Activated CD4-positive, alpha-beta T cell treated with anti-CD3 and anti-CD28 coated beads, Interleukin-2, amount 50 U/mL, for 48 hours (primary cell): ENCODE data around the gene F7.
"Not testable (repeated sequence)": the region's sequence is repeated elsewhere in the genome, so short reads cannot be mapped to it uniquely, and the experiment has no call there.

Experiments
- DNase-seq, 2 experiments: peaks; one replicate each; pipeline ENCODE4 v3.0.0-alpha.2; 2020

F7 gene

DNA sequence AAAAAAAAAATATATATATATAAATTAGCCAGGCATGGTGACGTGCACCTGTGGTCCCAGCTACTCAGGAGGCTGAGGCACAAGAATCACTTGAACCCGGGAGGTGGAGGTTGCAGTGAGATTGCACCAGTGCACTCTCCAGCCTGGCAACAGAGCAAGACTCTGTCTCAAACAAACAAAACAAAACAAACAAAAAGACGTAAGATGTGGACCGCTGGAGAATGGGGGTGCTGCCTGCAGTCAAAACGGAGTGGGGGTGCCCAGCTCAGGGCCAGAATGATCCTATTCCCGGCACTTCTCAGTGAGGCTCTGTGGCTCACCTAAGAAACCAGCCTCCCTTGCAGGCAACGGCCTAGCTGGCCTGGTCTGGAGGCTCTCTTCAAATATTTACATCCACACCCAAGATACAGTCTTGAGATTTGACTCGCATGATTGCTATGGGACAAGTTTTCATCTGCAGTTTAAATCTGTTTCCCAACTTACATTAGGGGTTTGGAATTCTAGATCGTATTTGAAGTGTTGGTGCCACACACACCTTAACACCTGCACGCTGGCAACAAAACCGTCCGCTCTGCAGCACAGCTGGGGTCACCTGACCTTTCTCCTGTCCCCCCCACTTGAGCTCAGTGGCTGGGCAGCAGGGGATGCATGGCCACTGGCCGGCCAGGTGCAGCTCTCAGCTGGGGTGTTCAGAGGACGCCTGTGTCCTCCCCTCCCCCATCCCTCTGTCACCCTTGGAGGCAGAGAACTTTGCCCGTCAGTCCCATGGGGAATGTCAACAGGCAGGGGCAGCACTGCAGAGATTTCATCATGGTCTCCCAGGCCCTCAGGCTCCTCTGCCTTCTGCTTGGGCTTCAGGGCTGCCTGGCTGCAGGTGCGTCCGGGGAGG lies at the start of gene F7:
Gene F7 (plus strand): TSS at position 760 of the 889 bp plus-strand sequence. CDS start 51 bp downstream, at position 811.
- DNase-seq = no peak

DNA sequence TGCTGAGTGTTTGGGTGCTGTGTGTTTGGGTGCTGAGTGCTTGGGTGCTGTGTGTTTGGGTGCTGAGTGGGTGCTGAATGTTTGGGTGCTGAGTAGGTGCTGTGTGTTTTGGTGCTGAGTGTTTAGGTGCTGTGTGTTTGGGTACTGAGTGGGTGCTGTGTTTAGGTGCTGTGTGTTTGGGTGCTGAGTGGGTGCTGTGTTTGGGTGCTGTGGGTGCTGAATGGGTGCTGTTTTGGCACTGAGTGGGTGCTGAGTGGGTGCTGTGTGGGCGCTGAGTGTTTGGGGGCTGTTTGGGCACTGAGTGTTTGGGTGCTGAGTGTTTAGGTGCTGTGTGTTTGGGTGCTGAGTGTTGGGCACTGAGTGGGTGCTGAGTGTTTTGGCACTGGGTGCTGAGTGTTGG lies 48.5 kb upstream of the F7 start:
- DNase-seq = no peak

DNA sequence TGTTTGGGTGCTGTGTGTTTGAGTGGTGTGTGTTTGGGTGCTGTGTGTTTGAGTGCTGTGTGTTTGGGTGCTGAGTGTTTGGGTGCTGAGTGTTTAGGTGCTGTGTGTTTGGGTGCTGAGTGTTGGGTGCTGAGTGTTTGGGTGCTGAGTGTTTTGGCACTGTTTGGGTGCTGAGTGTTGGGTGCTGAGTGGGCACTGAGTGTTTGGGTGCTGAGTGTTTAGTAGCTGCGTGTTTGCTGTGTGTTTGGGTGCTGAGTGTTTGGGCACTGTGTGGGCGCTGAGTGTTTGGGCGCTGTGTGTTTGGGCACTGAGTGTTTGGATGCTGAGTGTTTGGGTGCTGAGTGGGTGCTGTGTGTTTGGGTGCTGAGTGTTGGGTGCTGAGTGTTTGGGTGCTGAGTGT lies 48.0 kb upstream of the F7 start:
- DNase-seq = not testable (repeated sequence)

DNA sequence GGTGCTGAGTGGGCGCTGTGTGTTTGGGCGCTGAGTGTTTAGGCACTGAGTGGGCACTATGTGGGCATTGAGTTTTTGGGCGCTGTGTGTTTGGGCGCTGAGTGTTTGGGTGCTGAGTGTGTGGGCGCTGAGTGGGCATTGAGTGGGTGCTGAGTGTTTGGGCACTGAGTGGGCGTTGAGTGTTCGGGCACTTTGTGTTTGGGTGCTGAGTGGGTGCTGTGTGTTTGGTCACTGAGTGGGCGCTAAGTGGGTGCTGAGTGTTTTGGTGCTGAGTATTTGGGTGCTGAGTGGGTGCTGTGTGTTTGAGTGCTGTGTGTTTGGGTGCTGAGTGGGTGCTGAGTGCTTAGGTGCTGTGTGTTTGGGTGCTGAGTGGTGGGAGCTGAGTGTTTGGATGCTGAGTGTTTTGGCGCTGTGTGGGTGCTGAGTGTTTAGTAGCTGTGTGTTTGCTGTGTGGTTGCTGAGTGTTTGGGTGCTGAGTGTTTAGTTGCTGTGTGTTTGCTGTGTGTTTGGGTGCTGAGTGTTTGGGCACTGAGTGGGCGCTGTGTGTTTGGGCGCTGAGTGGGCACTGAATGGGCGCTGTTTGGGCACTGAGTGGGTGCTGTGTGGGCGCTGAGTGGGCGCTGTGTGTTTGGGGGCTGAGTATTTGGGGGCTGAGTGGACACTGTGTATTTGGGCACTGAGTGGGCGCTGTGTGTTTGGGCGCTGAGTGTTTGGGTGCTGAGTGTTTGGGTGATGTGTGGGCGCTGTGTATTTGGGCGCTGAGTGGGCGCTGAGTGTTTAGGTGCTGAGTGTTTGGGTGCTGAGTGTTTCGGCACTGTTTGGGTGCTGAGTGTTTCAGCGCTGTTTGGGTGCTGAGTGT lies 47.2 kb upstream of the F7 start:
- no peak for DNase-seq

DNA sequence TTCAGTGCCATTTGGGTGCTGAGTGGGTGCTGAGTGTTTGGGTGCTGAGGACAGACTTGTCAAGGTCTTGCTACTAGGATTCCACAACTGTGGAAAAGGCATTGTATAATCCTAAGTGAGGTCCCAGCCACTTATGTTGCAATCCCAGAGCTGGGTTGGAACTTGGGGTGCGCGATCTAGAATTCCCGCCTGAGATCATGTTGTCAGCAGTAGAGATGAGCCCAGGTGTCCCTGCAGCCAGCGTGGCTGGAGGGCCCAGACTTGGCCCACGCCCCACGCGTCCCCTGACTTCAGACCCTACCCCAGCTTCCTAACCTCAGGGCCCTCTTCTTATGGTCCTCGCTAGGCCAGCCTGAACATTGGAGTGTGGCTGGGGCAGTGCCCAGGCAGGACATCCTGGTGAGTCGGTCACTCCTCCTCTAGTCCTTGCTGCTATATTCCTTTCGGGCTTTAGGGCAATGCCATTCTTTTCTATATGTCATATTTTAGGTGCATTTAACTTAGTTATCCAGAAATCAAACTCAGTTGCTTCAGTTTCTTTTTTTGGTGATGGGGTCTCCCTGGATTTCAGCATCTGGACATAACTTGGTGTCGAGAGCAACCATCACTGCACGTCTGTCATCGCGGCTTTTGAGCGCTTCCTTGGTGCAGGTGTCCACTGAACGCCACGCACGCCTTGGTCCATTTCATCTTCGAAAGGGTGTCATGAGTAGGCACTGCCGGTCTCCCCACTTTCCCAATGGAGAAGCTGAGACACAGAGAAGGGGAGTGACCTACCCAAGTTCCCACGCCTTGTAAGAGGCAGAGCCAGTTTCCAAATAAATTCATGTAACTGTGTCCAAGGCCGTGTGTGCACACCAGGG lies 46.4 kb upstream of the F7 start:
- no peak for DNase-seq

DNA sequence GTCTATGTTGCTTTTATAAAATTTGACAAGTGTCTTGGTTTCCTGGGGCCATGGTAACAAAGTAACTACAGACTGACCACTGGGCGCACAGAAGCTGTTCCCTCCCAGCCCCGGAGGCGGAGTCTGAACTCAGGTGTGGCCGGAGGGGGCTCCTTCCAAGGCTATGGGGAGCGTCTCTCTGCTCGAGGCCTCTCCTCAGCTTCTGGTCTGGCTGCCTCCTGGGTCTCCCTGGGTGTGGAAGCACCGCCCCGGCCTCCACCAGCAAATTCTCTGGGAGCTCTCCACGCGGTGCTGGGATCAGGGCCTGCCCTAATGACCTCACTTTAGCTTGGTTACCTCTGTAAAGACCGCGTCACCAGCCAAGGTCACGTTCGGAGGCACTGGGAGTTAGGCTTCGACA lies 45.7 kb upstream of the F7 start:
- no peak for DNase-seq

DNA sequence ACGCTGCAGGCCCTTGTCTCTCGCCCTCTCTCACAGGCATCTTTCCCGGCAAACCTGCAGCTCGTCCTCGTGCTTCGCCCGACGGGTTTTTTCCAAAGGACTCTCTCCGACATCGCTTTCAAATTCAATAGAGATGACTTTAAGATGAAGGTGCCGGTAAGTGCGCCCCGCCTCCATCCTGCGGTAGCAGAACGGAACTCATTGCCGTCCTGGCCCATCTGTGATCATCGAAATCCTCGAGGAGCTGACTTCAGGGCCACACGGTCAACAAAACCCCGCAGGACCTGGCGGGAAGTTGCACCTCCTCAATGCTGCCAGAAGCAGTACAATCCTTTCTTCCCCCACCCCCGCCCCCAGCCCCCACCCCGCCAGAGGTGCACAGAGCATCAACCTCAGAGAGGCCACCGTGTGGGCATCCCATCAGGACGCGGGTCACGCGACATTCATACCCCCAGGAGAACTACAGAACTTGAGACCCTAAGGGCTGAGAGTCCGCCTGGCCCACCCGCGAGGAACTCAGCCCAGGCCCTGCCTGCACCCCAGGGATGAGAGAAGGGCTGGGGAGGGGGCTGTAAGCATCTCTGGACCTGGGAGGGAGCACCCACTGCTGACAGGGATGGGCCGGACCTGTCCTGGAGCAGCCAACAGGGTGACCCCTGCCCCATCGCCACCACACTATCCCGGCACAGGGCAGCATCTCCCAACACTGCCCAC lies 44.9 kb upstream of the F7 start:
- DNase-seq = no peak

DNA sequence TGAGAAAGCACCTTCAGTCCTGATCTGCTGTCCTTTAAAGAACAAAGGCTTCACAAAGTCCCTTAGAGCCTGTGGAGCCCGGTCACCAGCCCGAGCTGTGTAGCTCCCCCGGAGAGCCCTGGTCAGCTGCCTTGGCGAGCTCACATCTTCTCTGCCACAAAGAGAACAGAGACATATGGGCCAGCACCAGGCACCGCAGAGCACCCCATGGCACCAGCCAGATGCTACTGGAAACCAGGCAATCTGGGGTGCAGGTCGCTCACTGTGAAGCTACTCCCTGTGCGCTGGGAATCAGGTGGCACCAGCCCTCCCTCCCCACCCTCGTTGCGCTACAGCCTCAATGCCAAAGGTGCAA lies 44.3 kb upstream of the F7 start:
- DNase-seq = no peak

DNA sequence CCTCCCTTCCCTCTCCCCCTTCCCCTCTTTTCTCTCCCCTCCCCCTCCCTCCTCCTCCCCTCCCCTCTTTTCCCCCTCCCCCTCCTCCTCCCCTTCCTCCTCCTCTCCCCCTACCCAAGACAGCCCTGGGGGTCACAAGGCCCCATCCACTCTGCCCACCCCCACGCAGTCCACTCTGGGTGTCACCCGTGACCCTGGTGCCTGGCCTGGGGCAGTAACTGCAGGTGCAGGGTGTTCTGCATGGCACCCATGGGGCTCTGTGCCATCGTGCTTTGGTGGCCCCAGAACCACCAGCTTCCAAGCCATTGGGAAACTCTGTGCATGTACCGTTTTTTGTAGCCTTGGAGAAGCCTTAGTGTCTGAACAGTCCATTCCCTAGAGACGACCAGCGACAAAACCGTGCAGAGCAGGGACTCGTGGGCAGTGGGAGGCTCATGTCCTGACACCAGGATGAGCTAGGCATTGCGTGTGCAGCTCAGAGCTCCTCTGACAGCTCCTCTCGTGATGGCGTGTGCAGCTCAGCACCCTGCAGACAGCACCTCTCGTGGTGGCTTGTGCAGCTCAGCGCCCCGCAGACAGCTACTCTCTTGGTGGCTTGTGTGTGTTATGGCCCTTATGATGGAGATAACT lies 43.7 kb upstream of the F7 start:
- no peak for DNase-seq

DNA sequence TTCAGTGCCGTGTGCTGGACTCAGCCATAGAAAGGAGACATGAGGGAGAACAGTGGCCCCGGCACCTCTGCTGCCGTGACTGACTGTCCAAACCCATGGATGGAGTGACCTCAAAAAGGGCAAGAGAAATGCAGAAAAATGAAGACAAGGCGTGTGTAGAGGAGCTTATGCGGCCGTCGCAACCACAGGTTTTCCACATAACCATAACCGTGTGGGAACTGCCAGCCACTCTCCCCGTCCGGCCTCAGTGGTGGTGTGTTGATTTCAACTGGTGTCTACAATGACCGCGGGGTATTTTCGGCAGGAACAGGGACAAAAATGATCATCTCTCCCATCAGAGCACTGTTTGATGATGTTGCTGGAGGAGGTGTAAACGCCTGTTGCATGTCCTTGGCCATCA lies 42.9 kb upstream of the F7 start:
- DNase-seq = no peak

DNA sequence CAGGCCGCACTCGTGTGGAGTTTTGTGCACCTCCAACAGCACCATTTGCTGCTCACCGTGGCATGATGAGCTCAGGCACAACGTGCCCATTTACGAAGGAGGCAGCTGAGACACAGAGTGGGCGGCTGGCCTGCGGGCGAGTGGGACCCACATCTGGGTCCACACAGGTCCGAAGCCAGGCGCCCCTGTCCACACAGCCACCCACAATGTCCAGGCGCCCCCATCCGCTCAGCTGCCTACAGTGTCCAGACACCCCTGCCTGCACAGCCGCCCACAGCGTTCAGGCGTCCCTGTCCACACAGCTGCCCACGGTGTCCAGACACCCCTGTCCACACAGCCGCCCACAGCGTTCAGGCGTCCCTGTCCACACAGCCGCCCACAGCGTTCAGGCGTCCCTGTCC lies 42.5 kb upstream of the F7 start:
- no peak for DNase-seq

DNA sequence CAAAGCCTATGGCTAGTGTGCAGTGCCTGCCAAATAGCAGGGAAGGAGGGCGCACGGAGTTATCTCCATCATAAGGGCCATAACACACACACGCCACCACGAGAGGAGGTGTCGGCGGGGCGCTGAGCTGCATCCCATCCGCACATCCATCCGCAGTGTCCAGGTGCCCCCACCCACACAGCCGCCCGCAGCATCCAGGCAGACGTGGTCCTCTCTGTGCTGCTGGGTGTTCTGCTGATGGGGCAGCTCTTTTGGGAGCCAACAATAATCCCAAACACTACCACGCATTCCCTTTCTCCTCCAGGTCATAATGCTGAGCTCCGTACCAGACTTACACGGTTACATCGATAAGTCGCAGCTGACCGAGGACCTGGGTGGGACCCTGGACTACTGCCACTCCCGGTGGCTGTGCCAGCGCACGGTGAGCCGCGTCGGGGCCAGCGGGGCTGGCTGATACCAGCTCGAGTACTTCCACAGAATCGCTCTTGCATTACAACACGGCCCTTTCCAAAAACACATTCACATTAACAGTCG lies 41.5 kb upstream of the F7 start:
- no peak for DNase-seq

DNA sequence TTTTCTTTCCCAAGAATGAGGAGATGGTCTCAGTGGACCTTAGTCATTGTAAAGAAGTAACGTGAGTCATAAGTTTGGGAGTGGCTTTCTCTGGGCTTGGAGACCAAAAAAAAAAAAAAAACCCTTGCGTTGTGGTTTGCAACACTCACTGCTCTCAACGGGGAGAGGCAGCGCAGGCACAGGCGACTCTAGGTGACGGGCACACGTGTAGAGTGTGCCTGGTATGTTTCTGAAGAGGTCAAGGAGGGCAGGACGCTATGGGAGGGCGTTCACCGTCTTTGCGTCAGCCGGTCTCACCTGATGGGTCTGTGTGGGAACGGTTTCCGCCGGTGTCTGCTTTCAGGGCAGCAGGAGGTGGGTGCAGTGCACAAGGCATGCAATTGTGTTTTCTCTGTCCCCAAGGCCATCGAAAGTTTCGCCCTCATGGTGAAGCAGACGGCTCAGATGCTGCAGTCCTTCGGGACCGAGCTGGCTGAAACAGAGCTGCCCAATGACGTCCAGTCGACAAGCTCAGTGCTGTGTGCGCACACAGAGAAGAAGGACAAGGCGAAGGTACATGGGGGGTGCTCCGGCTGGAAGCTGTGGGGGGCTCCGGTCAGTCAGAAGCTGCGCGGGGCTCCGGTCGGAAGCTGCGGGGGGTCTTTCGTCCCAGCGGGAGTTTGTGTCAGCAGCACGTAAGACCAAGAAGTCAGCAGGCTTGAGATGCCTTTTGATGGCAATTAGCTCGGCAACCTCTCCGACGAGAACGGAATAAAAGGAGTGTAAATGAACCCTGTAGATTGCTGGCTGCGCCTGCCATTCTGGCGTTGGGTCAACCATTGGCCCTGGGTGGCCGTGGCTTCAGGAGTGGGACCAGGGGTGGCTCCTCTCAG lies 40.8 kb upstream of the F7 start:
- no peak for DNase-seq

DNA sequence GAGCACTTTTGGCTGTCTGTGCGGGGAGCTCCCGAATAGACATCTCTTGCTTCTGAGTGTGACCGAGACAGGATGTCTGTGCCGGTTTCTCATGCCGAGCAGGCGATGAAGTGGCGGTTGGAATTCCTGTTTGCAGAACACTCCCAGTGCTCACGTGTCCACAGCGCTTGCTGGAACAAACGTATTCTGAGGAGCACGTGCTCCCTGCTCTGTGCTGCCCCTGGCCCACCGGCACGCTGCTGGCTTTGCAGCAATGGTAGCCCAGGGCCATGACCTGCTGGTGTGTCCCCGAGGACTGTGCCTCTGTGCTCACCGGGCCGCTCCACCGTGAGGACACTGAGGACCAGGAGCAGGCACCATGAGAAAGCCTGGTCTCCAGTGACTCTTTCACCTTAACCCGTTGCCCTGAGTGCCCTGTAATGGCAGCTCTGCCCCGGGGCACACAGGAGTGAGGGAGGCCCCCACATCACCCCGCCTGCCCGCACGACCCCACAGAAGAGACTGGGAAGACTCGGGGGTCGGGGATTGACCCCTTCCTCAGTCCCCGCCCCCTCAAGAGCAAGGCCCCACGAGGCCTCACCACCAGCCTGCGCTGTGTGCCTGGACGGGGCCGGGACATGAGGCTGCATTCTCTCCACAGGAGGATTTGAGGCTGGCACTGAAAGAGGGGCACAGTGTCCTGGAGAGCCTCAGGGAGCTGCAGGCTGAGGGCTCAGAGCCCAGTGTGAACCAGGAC lies 40.0 kb upstream of the F7 start:
- no peak for DNase-seq

DNA sequence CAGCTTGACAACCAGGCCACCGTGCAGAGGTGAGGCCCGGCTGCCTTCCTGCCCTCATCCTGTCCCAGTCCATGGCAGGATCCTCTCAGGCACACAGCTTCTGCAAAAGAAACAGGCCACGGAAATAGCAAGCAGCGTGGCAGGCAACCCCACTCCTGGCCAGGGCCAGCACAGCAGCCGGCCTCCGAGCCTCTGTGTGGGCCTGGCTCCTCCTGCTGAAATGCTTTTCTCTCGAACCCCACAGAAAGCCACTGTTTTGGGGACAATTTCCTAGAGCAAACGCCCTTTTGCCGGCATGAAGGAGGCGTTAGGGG lies 39.5 kb upstream of the F7 start:
- no peak for DNase-seq

DNA sequence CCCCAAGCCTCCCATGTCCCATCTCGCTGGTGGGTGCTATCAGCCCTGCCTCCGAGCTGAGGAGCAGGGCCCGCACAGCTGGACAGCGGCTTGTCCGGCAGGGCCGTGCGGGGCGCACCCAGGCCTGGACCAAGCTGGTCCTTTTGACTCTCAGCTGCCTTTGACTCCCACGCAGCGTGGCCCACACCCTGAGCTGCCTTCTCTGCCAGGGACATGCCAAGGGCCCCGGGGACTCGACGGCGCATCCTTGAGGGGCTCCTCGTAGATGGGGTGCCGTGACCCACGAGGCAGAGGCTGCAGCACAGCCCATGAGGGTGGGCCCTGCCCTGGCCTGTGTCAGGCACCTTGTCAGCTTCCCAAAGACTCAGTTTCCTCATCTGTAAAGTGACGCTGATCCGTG lies 38.8 kb upstream of the F7 start:
- DNase-seq = no peak

DNA sequence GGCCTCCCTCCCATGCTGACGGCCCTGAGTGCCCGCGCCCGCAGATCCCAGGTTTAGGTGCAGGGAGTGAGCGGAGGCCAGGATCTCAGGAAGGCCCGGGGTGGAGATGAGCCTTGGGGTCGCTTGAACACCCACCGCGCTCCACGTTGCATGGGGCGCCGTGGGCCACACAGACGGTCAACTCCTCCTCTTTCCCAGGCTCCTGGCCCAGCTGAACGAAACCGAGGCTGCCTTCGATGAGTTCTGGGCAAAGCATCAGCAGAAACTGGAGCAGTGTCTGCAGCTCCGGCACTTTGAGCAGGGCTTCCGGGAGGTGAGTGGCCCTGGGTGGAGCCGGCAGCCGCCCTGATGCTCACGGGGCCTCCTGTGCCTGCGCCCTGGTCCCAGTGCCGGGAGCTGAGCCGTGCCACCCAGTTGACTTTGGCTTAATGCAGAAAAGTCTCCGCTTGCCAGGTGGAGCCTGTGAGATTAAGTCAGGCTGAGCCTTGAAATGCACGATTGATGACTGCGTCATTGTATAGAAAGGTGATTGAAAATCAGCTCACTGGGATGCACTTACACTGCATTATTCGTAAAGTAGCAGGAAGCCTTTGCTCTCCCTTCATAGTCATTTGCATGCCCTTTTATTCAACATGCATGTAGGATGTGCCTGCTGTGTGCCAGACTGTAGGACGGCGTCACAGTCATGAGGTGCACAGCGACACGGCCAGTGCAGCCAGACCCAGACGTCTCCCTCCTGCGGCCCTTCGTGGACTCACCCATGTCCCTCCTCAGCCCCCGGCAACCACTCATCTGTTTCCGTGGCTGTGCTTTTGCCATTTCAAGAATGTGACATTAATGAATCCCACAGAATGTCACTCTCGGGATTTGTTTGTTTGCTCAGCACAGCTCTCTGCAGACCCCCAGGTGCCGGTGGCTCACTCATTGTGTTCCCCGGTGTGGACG lies 35.5 kb upstream of the F7 start:
- no peak for DNase-seq

DNA sequence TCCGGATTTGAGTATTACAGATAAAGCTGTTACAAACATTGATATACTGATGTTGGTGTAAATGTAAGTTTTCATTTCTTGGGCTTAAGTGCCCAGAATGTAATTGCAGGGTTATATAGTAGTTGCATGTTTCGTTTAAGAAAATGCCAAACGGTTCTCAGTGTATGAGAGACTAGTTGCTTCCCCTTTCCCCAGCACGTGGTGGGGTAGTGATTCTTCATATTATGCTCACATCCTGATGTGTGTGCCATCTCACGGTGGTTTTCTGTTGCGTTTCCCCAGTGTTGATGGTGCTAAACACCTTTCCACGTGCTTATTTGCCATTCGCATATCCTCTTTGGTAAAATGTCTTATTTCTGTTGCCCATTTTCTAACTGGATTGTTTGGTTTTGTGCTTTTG lies 34.7 kb upstream of the F7 start:
- DNase-seq = no peak

DNA sequence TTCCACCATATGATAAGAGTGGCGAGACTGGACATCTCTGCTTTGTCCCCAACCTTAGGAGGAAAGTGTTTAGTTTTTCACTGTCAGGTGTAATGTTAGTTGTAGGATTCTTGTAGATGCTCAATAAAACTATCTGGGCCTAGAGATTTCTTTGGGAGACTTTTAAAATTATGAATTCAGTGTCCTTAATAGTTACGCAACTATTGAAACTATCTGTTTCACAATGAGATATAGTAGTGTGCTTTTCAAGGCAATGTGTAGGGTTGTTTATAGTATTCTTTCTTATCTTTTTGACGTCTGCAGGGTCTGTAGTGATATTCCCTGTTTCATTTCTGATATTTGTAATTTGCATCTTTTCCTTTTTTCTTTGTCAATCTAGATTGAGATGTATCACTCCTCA lies 33.2 kb upstream of the F7 start:
- DNase-seq = no peak
